Osteocyte (in vitro differentiated cells): ENCODE results near the gene NPRL2. TPM values are rescaled to one million over a fixed set of nuclear protein-coding genes. Genes with fewer than 3 reads are reported as not detected.
A peak's percentile ranks its signal among the peaks of the same experiment; 100 is the strongest.

Experiments
- DNase-seq: peaks from one replicate; pipeline ENCODE4 v3.0.0; 2021; ENCODE audit warnings: mixed read lengths; ENCODE audit not compliant: unreplicated experiment; ENCODE audit errors: extremely low spot score
- H3K27ac Mint-ChIP-seq: one replicate; pipeline ENCODE4 v1.8.0; 2021; ENCODE audit warnings: mild to moderate bottlenecking, mixed read lengths; ENCODE audit not compliant: unreplicated experiment
- H3K27me3 Mint-ChIP-seq: one replicate; pipeline ENCODE4 v1.8.0; 2021; ENCODE audit warnings: mixed read lengths; ENCODE audit not compliant: unreplicated experiment
- H3K36me3 Mint-ChIP-seq: one replicate; pipeline ENCODE4 v1.8.0; 2021; ENCODE audit warnings: mixed read lengths; ENCODE audit not compliant: unreplicated experiment
- H3K4me1 Mint-ChIP-seq: one replicate; pipeline ENCODE4 v1.8.0; 2021; ENCODE audit warnings: mixed read lengths; ENCODE audit not compliant: unreplicated experiment
- H3K4me3 Mint-ChIP-seq: one replicate; pipeline ENCODE4 v1.8.0; 2021; ENCODE audit warnings: mild to moderate bottlenecking, moderate library complexity, mixed read lengths; ENCODE audit not compliant: unreplicated experiment
- H3K9me3 Mint-ChIP-seq: one replicate; pipeline ENCODE4 v1.8.0; 2021; ENCODE audit warnings: mixed read lengths; ENCODE audit not compliant: unreplicated experiment
- total RNA-seq: library from RNA; stranded (reverse); gene quantifications from 2 replicates; pipeline ENCODE4 v1.2.1, GENCODE V29; 2021
- TF ChIP-seq, protein P1 (sequence below): fragments of 200-600 bp; sonication (generic); IDR thresholded peaks from 2 replicates; pipeline ENCODE4 v1.5.0; 2021; ENCODE audit warnings: antibody characterized with exemption, mild to moderate bottlenecking, moderate library complexity

NPRL2 gene
- total RNA-seq, 1 donor from 2014 or later: 21.0 TPM

DNA sequence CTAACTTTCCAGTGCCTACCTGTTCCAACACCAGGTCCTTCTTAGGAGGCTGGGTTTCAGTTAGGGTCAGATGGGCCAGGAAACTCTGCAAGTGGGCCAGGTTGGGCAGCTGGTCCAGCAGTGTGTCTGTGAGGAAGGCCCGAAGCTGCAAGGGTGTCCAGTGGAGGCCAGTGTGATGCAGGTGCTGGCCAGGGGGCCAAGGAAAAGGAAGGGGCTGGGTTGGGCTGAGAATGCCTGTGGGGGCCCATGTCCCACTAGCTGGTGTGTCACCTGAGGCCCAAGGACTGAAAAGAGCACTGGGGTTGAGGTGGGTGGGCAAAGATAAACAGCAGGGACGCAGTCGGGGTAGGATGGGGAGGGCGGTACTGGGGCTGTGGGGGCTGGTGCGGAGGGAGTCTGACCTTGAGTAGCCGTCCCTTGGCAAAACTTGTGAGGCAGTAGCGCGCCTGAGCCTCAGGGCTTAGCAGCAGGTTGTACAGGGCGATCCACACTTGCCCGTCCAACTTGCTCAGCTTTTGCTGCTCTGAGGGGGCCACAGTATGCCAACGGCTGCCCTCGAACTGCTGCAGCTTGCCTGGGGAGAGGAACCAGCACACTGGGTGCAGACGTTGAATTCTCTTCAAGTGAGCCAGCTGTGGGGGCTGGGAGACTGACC lies 8.5 kb downstream of the NPRL2 start:
- H3K4me1 Mint-ChIP-seq: peaks cover 30% of the 10 kb centered on the region
- no peaks in the 10 kb centered on the region for H3K9me3 Mint-ChIP-seq
- no peaks in the 10 kb centered on the region for H3K27me3 Mint-ChIP-seq
- no peak overlapping the region for H3K27ac Mint-ChIP-seq
- no peak for DNase-seq
- no peaks in the 10 kb centered on the region for H3K36me3 Mint-ChIP-seq
- H3K4me3 Mint-ChIP-seq: no peak overlapping the region
- TF ChIP-seq, protein P1, sequence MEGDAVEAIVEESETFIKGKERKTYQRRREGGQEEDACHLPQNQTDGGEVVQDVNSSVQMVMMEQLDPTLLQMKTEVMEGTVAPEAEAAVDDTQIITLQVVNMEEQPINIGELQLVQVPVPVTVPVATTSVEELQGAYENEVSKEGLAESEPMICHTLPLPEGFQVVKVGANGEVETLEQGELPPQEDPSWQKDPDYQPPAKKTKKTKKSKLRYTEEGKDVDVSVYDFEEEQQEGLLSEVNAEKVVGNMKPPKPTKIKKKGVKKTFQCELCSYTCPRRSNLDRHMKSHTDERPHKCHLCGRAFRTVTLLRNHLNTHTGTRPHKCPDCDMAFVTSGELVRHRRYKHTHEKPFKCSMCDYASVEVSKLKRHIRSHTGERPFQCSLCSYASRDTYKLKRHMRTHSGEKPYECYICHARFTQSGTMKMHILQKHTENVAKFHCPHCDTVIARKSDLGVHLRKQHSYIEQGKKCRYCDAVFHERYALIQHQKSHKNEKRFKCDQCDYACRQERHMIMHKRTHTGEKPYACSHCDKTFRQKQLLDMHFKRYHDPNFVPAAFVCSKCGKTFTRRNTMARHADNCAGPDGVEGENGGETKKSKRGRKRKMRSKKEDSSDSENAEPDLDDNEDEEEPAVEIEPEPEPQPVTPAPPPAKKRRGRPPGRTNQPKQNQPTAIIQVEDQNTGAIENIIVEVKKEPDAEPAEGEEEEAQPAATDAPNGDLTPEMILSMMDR: no peak

DNA sequence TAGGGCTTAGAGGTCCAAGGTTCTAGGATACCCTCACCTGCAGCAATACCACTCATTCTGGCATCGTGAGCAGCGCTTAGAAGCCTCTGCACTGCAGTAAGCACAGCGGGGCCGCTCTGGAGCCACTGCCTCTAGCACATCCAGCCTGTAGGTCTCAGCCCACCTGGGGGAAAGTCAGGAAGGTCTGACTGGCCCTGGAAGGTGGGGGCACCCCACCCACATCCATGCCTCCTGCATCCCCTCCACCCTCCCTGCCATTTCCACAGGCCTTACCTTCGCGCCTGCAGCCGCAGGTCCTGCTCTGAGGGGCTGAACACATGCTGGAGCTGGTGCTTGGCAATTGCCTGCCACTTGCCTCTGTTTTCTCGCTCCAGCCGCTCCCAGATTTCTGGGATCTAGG lies 9.0 kb downstream of the NPRL2 start:
- peaks cover 30% of the 10 kb centered on the region for H3K4me1 Mint-ChIP-seq
- H3K36me3 Mint-ChIP-seq: no peaks in the 10 kb centered on the region
- TF ChIP-seq, protein P1: no peak
- no peak overlapping the region for H3K4me3 Mint-ChIP-seq
- no peaks in the 10 kb centered on the region for H3K9me3 Mint-ChIP-seq
- no peak overlapping the region for H3K27ac Mint-ChIP-seq
- DNase-seq: no peak
- H3K27me3 Mint-ChIP-seq: no peaks in the 10 kb centered on the region

- Mint-ChIP-seq H3K27me3 (no peaks in the 10 kb centered on the region), H3K27ac (peak within 1 kb of the TSS; percentile 73)
- TF ChIP-seq, protein P1: no peak
These were observed 9.9 kb downstream of the NPRL2 start, which contains the start of gene RASSF1 for GRCh38 chr3:50340448-50341329. Gene RASSF1 (minus strand): TSS chr3:50340836. CDS start chr3:50340805, 31 bp downstream.

GRCh38 chr3:50340147-50340447 lies 10.5 kb downstream of the NPRL2 start:
- Mint-ChIP-seq H3K4me1 (peaks cover 41% of the 10 kb centered on the region), H3K27me3 (no peaks in the 10 kb centered on the region), H3K9me3 (no peaks in the 10 kb centered on the region), H3K27ac (no peak overlapping the region), H3K36me3 (no peaks in the 10 kb centered on the region), H3K4me3 (peak overlapping the region; percentile 10)
- DNase-seq: no peak
- TF ChIP-seq, protein P1: no peak

More at GRCh38 chr3:50340448-50341329, 9.9 kb downstream of the NPRL2 start, which contains the start of gene RASSF1:
- no peak for DNase-seq
- peaks cover 35% of the 10 kb centered on the region for H3K4me1 Mint-ChIP-seq
- no peaks in the 10 kb centered on the region for H3K9me3 Mint-ChIP-seq
- H3K36me3 Mint-ChIP-seq: no peaks in the 10 kb centered on the region
- H3K4me3 Mint-ChIP-seq: peak within 1 kb of the TSS; percentile 87
